Adrenal gland (tissue), 12 donors: Measurements from ENCODE around the gene GNLY. TPM values are rescaled to one million over a fixed set of nuclear protein-coding genes. Genes with fewer than 3 reads are reported as not detected.
"Not testable (repeated sequence)": the region's sequence is repeated elsewhere in the genome, so short reads cannot be mapped to it uniquely, and the experiment has no call there.

Source experiments
- DNase-seq, 7 donors: peaks; one replicate each; pipeline ENCODE4 v3.0.0-alpha.2; 2019 to 2020
- H3K27ac ChIP-seq, 5 donors: fragments of 200-600 bp; sonication (generic) in 4 of 5; 1 replicate in 3 of 5; 2 replicates in 2 of 5; pipeline versions ENCODE4 v1.5.1 to v1.8.0; 2016 to 2020; ENCODE audit warnings: mild to moderate bottlenecking in 1 of 5
- H3K27me3 ChIP-seq: fragments of 200-600 bp; 2 replicates; pipeline ENCODE4 v1.8.0; 2021
- H3K36me3 ChIP-seq, 2 donors: fragments of 200-600 bp; replicated peaks in 1 of 2; 1 replicate in 1 of 2; 2 replicates in 1 of 2; pipeline versions ENCODE4 v1.5.1 to v1.8.0; 2018 to 2022
- H3K4me1 ChIP-seq, 2 donors: fragments of 200-600 bp; replicated peaks in 1 of 2; 1 replicate in 1 of 2; 2 replicates in 1 of 2; pipeline versions ENCODE4 v1.5.1 to v1.8.0; 2018 to 2021
- H3K4me3 ChIP-seq, 4 donors: fragments of 200-600 bp; sonication (generic) in 3 of 4; one replicate each; pipeline ENCODE4 v1.5.1; 2016 to 2018
- H3K9me3 ChIP-seq, 3 donors: fragments of 200-600 bp; sonication (generic) in 1 of 3; replicated peaks in 1 of 3; 1 replicate in 2 of 3; 2 replicates in 1 of 3; pipeline versions ENCODE4 v1.5.1 to v1.8.0; 2016 to 2021
- CTCF ChIP-seq, 6 experiments: fragments of 450-650 bp in 4 of 6; fragments of 200-600 bp in 2 of 6; sonication (generic) in 1 of 6; IDR thresholded peaks; 1 replicate in 5 of 6; 2 replicates in 1 of 6; pipeline versions ENCODE4 v1.5.1 to v1.8.0; 2016 to 2021; ENCODE audit warnings: antibody characterized with exemption in 6 of 6, mild to moderate bottlenecking in 2 of 6, moderate library complexity in 1 of 6
- POLR2A ChIP-seq, 2 donors: fragments of 450-650 bp; IDR thresholded peaks; one replicate each; pipeline ENCODE4 v1.6.1; 2017; ENCODE audit warnings: antibody characterized with exemption in 2 of 2, mild to moderate bottlenecking in 2 of 2, moderate library complexity in 1 of 2
- WGBS, 4 donors: extraction: QIAGEN DNeasy Blood & Tissue Kit in 2 of 4; methylation state at CpG; one replicate each; pipeline versions ENCODE4 v1.1.5 to v1.1.7; 2013 to 2017; 5-methylcytosine and 5-hydroxymethylcytosine counted together
- intact Hi-C, 2 donors: fragments of 100-400 bp; cut with DNase I; formaldehyde crosslinking; loops; one replicate each; pipeline versions ENCODE4 v1.14.1 to v1.15.0; 2022 to 2023
- polyA plus RNA-seq, 3 donors: library from polyadenylated mRNA; stranded (reverse); fragments of 200-250 nt in 2 of 3; fragments of 350-450 nt in 1 of 3; fragmentation: Illumina TruSeq in 1 of 3; extraction: RNeasy Lipid Tissue Mini Kit (QIAGEN cat#74804) in 1 of 3; gene quantifications; one replicate each; pipeline ENCODE4 v1.2.3, GENCODE V29; 2013 to 2014
- total RNA-seq, 9 donors: library from RNA; depleted of rRNA in 4 of 9; stranded (reverse); fragments of >200 nt in 4 of 9; fragments of 120-200 nt in 1 of 9; fragmentation: NEBNext Ultra II Directional in 1 of 9; extraction: Animal tissue kit (Norgen Biotek cat#: 25700) in 1 of 9; gene quantifications; one replicate each; pipeline versions ENCODE4 v1.1.0 to v1.2.4, GENCODE V29; 2013 to 2023
- donor health status: healthy with polysubstance abuse.
- donor health status: Bipolar disorder and iron deficiency.
- donor health status: DM: yes; HTN: yes; CAD: no.
- donor health status: DM: no; HTN: no; CAD: no.
- donor health status: DM: no; HTN: no; CAD: no.
- donor health status: DM: yes; HTN: yes; CAD: no.

The GNLY gene
- total and polyA plus RNA-seq, 12 donors, result 0.28 to 6.7 (median 1.3) TPM; not detected in 1

- Histone ChIP-seq H3K4me3 (no peak overlapping the region), H3K36me3 (no peaks in the 10 kb centered on the region), H3K27me3 (no peaks in the 10 kb centered on the region), H3K9me3 (no peaks in the 10 kb centered on the region), H3K4me1 (peaks cover 15 to 39% of the 10 kb centered on the region in 2 donors), H3K27ac (no peak overlapping the region)
- DNase-seq, result peak in 1 of 7 donors; percentile 43
- intact Hi-C loops, result loop anchor here (5.0 kb wide), 2 partner anchors 37 to 72 kb away; no protein-coding TSS in a partner anchor
- 88 to 94% (median 89%) methylated on average over 2 to 5 of the region's 5 CpGs for WGBS, 4 donors
- no peak for TF ChIP-seq CTCF (IDR thresholded peaks at IDR 0.05)
- no peak for TF ChIP-seq POLR2A (IDR thresholded peaks at IDR 0.05)
These were observed 19.7 kb downstream of the GNLY start for GRCh38 chr2:85713836-85714235.

GRCh38 chr2:85714421-85714820, 20.3 kb downstream of the GNLY start:
- H3K36me3 ChIP-seq, H3K27ac ChIP-seq, H3K9me3 ChIP-seq, H3K27me3 ChIP-seq, H3K4me3 ChIP-seq: not testable (repeated sequence)
- peak in 1 of 7 donors; percentile 29 for DNase-seq
- intact Hi-C loops, result loop anchor here (5.0 kb wide), 2 partner anchors 37 to 72 kb away; no protein-coding TSS in a partner anchor
- H3K4me1 ChIP-seq, result peaks cover 15 to 33% of the 10 kb centered on the region in 2 donors
- WGBS, 4 donors, result 90 to 93% (median 92%) methylated on average over 7 of the region's 7 CpGs

- intact Hi-C loops, result loop anchor here (5.0 kb wide), 2 partner anchors 38 to 73 kb away; no protein-coding TSS in a partner anchor
- H3K9me3 ChIP-seq, result no peaks in the 10 kb centered on the region
- no peak for DNase-seq
- no peak overlapping the region for H3K4me3 ChIP-seq
- H3K36me3 ChIP-seq, result no peaks in the 10 kb centered on the region
- TF ChIP-seq POLR2A (IDR thresholded peaks at IDR 0.05) (no peak), CTCF (IDR thresholded peaks at IDR 0.05) (no peak)
- no peaks in the 10 kb centered on the region for H3K27me3 ChIP-seq
- WGBS, 4 donors, result 70 to 82% (median 75%) methylated on average over 8 of the region's 8 CpGs
- no peak overlapping the region for H3K27ac ChIP-seq
- H3K4me1 ChIP-seq, result peaks cover 15 to 29% of the 10 kb centered on the region in 2 donors
These were observed 20.7 kb downstream of the GNLY start for GRCh38 chr2:85714841-85715240.

GRCh38 chr2:85716346-85716914, 22.3 kb downstream of the GNLY start:
- intact Hi-C loops, result no loop called here
- 75 to 84% (median 80%) methylated on average over 13 of the region's 13 CpGs for WGBS, 4 donors
- no peak for DNase-seq
- no peaks in the 10 kb centered on the region for H3K9me3 ChIP-seq
- H3K4me1 ChIP-seq, result peaks cover 2 to 13% of the 10 kb centered on the region in 2 donors
- no peak overlapping the region for H3K27ac ChIP-seq
- TF ChIP-seq CTCF (IDR thresholded peaks at IDR 0.05), result no peak
- no peak for TF ChIP-seq POLR2A (IDR thresholded peaks at IDR 0.05)
- H3K27me3 ChIP-seq, result no peaks in the 10 kb centered on the region
- no peaks in the 10 kb centered on the region for H3K36me3 ChIP-seq
- H3K4me3 ChIP-seq, result no peak overlapping the region
